ENCODE results near the gene UVRAG.

UVRAG gene

GRCh38 chr11:76129729-76130128, 314.7 kb downstream of the UVRAG start:
- DNase-seq, result no peak

DNA sequence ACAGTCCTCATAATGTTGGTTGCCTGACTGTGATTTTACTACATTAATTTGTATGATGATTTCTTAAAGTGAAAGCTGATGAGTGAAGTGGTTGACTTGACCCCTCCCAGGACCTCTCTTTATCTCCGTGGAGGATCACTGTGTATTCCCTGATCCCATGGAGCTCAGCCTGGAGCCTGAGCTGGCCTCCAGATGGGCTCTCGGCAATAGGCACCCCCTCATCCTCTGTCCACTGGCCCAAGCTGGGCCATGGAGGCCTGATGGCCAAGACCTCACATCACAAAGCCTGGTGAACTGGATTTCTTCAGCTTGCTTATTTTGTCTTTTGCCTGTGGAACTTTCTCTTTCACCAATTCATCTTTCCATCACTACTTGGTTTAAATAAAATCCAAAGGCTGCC, 316.1 kb downstream of the UVRAG start:
- no peak for DNase-seq

GRCh38 chr11:76131671-76132631, 316.9 kb downstream of the UVRAG start:
- no peak for DNase-seq

DNA sequence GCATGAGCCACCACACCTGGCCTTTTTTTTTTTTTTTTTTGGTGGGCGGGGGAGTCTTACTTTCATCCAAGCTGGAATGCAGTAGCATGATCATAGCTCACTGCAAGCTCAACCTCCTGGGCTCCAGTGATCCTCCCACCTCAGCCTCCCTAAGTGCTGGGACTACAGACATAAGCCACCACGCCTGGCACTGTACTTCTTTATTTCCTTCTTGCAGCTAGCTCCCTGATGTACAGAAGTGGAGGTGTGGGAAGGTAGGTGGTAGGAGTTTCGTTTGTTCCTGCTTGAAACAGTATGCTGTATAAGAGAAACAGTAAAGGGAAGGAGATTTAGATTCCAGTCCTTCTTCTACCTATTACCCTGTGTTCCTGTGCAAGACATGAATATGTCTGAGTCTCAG, 319.2 kb downstream of the UVRAG start:
- DNase-seq, result no peak

DNA sequence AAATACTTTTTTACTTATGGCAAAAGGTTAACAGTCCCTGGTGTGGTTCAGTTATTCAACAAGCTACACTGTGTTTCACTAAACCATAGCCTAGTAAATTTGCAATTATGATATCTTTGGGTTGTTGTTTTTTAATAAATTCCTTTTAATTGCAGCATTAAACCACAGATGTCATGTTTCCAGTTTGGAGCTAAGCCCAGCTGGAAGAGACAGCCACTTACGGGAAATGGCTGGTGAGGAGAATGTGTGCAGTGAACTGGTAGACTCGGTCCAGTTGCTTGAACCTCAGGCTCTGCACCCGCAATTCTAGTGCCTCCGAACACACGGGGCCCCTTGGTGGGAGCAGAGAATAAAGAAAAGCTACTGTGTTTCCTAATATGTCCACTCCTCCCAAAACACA, 320.5 kb downstream of the UVRAG start:
- no peak for DNase-seq

DNA sequence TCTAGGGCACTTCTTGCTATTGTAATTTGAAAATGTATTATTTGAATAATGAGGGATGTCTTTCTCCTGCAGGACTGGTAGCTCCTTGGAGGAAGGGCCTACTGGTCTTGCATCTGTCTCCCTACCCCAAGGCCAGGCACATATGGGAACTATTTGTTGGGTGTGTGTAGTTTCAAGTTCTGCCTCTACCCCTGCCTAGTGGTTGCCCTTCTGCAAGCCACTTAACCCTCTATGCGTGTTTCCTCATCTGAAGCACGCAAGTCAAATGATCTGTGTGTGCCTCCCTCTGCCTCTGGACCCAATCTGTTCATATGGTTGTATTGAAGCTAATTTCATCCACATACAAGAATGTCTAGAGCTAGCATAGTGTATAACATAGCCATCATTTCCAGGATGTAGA, 324.3 kb downstream of the UVRAG start:
- DNase-seq, result no peak

DNA sequence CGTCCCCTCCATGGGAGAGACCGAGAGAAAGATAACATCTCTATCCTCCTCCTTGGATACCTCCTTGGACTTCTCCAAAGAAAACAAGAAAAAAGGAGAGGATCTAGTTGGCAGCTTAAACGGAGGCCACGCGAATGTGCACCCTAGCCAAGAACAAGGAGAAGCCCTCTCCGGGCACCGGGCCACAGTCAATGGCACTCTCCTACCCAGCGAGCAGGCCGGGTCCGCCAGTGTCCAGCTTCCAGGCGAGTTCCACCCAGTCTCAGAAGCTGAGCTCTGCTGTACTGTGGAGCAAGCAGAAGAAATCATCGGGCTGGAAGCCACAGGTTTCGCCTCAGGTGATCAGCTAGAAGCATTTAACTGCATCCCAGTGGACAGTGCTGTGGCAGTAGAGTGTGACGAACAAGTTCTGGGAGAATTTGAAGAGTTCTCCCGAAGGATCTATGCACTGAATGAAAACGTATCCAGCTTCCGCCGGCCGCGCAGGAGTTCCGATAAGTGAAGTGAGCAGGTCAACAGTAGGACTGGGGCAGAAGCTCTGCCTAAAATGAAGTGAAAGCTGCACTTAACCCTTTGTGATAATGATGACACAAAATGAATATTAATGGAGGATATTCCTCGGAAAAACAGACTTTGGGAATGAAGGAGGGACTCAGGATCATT, 326.0 kb downstream of the UVRAG start:
- no peak for DNase-seq

DNA sequence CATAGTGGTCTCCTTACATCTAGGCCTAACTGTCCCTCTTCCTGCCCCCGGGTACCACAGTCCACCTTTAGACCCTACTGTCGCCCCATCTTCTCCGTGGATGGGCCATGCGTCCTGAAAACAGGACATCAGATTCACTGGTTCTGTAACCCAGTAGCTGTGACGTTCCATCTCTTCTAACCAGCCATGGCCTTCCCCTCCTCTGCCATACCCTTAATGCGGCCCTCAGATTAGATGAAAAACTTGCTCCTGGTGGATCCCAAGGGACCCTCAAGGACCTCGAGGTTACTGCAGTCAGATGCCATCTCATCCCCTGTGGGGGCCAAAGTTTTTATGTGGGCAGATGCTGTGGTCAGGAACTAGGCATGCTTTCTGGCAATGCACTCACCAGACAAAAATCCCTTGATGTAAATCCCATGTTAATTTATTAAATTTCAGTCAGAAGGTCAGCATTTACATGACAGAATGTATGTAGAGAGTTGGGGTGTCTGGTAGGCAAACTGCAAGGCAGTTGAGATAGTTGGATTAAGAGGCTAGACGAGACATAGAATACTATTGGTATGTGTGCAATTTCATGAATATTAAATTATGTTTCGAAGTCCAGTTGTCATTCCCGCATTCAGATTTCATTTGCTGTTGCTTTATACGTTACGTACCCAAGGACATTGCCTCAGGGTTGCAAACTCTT, 327.0 kb downstream of the UVRAG start:
- no peak for DNase-seq

DNA sequence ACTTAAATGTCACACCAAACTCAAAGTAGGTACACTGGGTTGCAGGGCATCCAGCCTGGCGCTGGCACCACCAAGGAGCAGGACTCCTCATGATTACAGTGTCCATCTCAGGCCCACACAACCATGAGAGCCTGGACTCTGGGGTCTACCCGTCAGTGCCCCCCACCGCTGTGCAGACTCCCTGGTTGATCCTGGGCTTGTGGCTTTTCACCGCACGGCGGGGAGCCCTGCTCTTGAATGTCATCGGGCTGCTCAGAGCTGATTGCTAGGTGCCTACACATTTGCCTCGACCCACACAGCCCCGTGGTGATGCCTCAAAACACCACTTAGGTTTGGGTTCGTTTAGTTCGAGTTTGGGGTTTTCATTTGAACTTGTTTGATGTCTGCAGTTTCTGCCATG, 328.3 kb downstream of the UVRAG start:
- DNase-seq, result no peak

GRCh38 chr11:76147106-76147740, 332.2 kb downstream of the UVRAG start:
- DNase-seq, result no peak

DNA sequence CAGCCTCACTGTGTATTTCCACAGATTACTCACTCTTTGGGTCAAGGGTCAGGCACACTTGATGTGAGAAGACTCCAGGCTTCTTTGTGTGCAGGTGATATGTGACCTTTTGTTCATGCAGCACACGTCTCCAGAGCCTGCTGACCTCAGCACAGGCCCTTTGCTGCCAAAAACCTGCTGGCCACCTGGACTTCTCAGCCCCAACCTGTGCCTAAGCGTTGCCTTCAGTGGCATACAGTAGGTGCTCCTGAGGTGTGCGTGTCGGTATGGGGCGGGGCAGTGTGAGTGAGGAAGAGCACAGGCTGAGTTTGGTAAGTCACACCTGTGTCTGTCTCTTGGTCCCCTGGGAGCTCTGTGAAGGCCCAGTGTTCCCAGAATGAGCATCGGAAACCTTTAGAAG, 333.2 kb downstream of the UVRAG start:
- DNase-seq, result no peak

GRCh38 chr11:76148941-76149613, 334.1 kb downstream of the UVRAG start:
- no peak for DNase-seq

- DNase-seq, result no peak
Observed at GRCh38 chr11:76149713-76150112, 334.7 kb downstream of the UVRAG start.

GRCh38 chr11:76150141-76150540, 335.1 kb downstream of the UVRAG start:
- no peak for DNase-seq

DNA sequence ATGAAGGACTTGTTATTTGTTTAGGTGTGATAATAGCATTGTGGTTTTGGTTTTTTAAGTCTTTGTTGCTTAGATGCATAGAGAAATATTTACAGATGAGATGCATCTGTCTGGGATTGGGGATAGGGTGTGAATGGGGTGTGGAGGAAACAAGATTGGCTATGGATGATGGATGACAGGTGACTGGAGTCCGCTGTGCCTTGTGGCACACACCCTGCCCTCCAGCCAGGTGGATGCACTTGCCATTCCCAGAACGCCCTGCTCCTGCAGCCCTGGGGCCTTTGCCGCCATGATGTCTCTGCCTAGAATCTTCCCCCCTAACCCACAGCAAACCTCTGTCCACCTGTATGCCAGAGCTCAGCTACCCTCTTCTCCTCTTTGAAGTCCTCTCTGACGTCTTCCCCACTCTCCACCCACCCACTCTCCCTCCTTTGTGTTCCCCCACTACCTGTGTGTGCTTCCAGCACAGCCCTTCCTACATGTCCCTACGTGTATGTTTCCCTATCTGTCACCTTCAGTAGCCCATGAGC, 336.6 kb downstream of the UVRAG start:
- no peak for DNase-seq

DNA sequence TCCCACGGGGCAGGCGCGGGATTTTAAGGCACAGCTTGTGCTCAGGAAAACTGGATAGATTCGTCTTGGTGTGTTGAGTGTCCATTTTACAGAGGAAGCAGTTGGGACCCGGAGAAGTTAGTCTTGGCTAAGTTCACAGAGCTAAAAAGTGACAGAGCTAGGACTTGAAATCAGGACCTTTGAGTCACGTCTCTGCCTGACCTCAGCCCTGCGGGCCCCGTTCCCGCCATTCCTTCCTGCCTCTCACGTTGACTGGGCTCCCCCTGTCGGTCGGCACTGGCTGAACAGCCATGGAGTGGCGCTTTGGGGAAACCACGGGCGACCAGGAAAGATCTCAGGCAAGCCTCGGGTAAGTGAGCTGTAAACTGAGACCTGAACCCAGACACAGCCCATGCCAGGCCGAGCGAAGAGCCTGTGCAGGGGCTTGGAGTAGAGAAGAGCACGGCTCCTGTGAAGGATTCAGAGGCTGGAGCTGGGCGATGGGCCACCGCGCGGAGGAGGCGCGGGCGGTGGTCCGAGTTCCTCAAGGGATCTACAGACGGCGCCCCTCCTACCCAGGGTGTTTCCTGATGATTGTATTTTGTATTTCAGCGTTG, 337.2 kb downstream of the UVRAG start:
- DNase-seq, result peak; percentile 96

DNA sequence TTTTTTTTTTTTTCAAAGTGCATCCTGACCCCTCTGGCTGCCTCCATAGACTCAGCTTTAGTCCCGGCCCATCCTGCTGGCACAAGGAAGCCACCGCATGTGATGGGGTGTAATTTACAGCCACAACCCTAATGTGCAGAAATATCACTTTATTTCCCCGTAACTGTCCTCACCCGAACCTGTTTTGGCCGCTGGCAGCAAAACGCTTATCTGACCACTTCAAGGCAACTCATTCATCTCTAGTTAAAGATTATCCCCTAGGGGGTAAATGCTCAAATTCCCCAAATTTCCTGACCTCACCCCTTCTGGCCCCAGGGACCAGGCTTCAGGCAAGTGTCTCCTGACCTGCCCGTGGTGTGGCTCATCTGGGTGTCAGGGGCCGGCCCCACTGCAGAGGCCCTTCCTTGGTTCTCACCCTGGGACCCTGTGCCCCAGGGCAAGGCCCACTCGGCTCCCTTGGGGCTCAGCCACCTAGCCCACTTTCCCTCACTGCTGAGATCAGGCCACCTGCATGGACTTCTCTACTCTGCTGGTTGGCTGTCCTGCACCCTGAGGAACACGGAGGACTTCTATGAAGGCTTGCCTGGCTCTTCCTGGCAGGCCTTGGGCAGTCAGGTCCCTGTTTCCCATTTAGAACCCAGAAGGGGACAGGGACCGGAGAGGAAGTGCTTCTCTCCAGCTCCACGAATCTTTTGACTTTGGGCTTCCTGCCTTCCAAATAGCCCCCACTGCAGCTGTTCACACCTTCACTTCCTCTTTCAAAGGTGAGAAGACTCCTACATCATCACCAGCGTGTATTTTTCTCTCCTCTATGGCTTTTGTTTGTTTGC, 337.9 kb downstream of the UVRAG start:
- no peak for DNase-seq

DNA sequence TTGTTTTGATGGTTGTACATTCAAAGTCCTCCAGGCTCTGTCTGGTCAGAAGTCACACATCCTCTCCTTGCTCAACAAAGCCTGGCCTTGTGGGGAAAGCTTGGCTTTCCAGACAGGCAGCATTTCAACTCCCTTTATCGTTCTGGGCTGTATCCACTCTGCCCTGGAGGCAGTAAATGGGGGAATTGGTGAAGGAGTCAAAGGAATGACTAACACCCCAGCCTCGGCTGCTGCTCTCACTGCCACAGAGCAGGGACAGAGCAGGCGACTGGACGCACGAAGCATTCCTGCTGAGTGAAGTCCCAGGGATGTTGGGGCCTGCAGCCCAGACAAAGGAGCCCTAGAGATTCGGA, 338.5 kb downstream of the UVRAG start:
- DNase-seq, result no peak

GRCh38 chr11:76155500-76156227, 340.7 kb downstream of the UVRAG start:
- no peak for DNase-seq

- DNase-seq, result no peak
Observed at GRCh38 chr11:76156971-76157427, 342.0 kb downstream of the UVRAG start.
